Hepatocyte (in vitro differentiated cells): ENCODE measurements around the gene ERC2. TPM values are rescaled to one million over a fixed set of nuclear protein-coding genes. Genes with fewer than 3 reads are reported as not detected.

Experiments
- DNase-seq: peaks from one replicate; pipeline ENCODE4 v3.0.0-alpha.2; 2016; ENCODE audit warnings: low spot score
- H2AFZ ChIP-seq: fragments of 200-600 bp; sonication (generic); 2 replicates; pipeline ENCODE4 v1.6.0; 2016; ENCODE audit warnings: antibody characterized with exemption, mild to moderate bottlenecking
- H3K27ac ChIP-seq: fragments of 200-600 bp; sonication (generic); 2 replicates; pipeline ENCODE4 v1.5.1; 2016; ENCODE audit warnings: mild to moderate bottlenecking
- H3K27me3 ChIP-seq: fragments of 200-600 bp; sonication (generic); 2 replicates; pipeline ENCODE4 v1.6.1; 2016
- H3K36me3 ChIP-seq: fragments of 200-600 bp; sonication (generic); replicated peaks from 2 replicates; pipeline ENCODE4 v1.5.1; 2016; ENCODE audit warnings: low read depth; ENCODE audit not compliant: insufficient read depth
- H3K4me1 ChIP-seq: fragments of 200-600 bp; sonication (generic); 2 replicates; pipeline ENCODE4 v1.5.1; 2016; ENCODE audit warnings: mild to moderate bottlenecking, moderate library complexity; ENCODE audit not compliant: insufficient read depth
- H3K4me2 ChIP-seq: fragments of 200-600 bp; sonication (generic); 2 replicates; pipeline ENCODE4 v1.6.0; 2016
- H3K4me3 ChIP-seq: fragments of 200-600 bp; sonication (generic); 2 replicates; pipeline ENCODE4 v1.5.1; 2016; ENCODE audit warnings: mild to moderate bottlenecking
- H3K79me2 ChIP-seq: fragments of 200-600 bp; sonication (generic); 2 replicates; pipeline ENCODE4 v1.6.0; 2017; ENCODE audit warnings: mild to moderate bottlenecking
- H3K9me2 ChIP-seq: fragments of 200-600 bp; sonication (generic); replicated peaks from 2 replicates; pipeline ENCODE4 v1.6.0; 2017; ENCODE audit warnings: mild to moderate bottlenecking; ENCODE audit not compliant: insufficient read depth
- H3K9me3 ChIP-seq: fragments of 200-600 bp; sonication (generic); 2 replicates; pipeline ENCODE4 v1.5.1; 2016; ENCODE audit warnings: low read depth, mild to moderate bottlenecking
- H4K20me1 ChIP-seq: fragments of 200-600 bp; sonication (generic); 2 replicates; pipeline ENCODE4 v1.6.0; 2016; ENCODE audit warnings: mild to moderate bottlenecking; ENCODE audit not compliant: insufficient read depth, poor library complexity, severe bottlenecking
- CTCF ChIP-seq: fragments of 200-600 bp; sonication (generic); IDR thresholded peaks from 2 replicates; pipeline ENCODE4 v1.5.1; 2016; ENCODE audit warnings: antibody characterized with exemption, mild to moderate bottlenecking; ENCODE audit not compliant: poor library complexity
- EZH2 ChIP-seq: fragments of 200-600 bp; sonication (generic); IDR thresholded peaks from 2 replicates; pipeline ENCODE4 v1.6.1; 2016; ENCODE audit warnings: antibody characterized with exemption, mild to moderate bottlenecking, borderline replicate concordance
- EZH2phosphoT487 ChIP-seq: fragments of 200-600 bp; sonication (generic); IDR thresholded peaks from one replicate; pipeline ENCODE4 v1.6.1; 2018; ENCODE audit warnings: antibody characterized with exemption, mild to moderate bottlenecking, low read depth, moderate library complexity; ENCODE audit not compliant: unreplicated experiment, severe bottlenecking
- WGBS: methylation state at CpG from one replicate; pipeline ENCODE4 v1.1.6; 2016; ENCODE audit warnings: low lambda C conversion rate; ENCODE audit errors: missing lambda C conversion rate; 5-methylcytosine and 5-hydroxymethylcytosine counted together
- polyA plus RNA-seq: library from polyadenylated mRNA; unstranded; fragments of >200 nt; fragmentation: Nextera tagmentation; extraction: Ambion mirVana; gene quantifications from 2 replicates; pipeline ENCODE4 v1.2.1, GENCODE V29; 2016
- total RNA-seq: library from RNA; depleted of rRNA; stranded (reverse); fragments of >200 nt; gene quantifications from 2 replicates; pipeline ENCODE4 v1.2.3, GENCODE V29; 2014

Gene ERC2
- total and polyA plus RNA-seq, 2 experiments from 2014 or later = 1.2 to 5.3 TPM

- DNase-seq = no peak
Measured at GRCh38 chr3:55719508-55719907, 748.8 kb downstream of the ERC2 start.

GRCh38 chr3:55719006-55719405, 749.3 kb downstream of the ERC2 start:
- Histone ChIP-seq H3K27me3 (peaks cover 4% of the 10 kb centered on the region), H4K20me1 (no peaks in the 10 kb centered on the region), H3K4me3 (no peak overlapping the region), H3K36me3 (no peaks in the 10 kb centered on the region), H3K27ac (no peak overlapping the region), H3K9me3 (no peaks in the 10 kb centered on the region), H3K79me2 (no peaks in the 10 kb centered on the region), H2AFZ (no peak overlapping the region), H3K4me2 (no peak overlapping the region), H3K4me1 (peaks cover 6% of the 10 kb centered on the region), H3K9me2 (no peaks in the 10 kb centered on the region)
- DNase-seq = no peak
- WGBS = 85% methylated on average over 3 of the region's 3 CpGs
- TF ChIP-seq EZH2 (no peak), CTCF (no peak), EZH2phosphoT487 (no peak)

More at GRCh38 chr3:55719508-55719907, 748.8 kb downstream of the ERC2 start:
- H3K27ac ChIP-seq = no peak overlapping the region
- H3K27me3 ChIP-seq = peaks cover 4% of the 10 kb centered on the region
- no peak overlapping the region for H2AFZ ChIP-seq
- no peaks in the 10 kb centered on the region for H3K9me3 ChIP-seq
- peaks cover 6% of the 10 kb centered on the region for H3K4me1 ChIP-seq
- H3K4me3 ChIP-seq = no peak overlapping the region
- no peaks in the 10 kb centered on the region for H3K9me2 ChIP-seq
- no peak overlapping the region for H3K4me2 ChIP-seq
- H3K36me3 ChIP-seq = no peaks in the 10 kb centered on the region
- H3K79me2 ChIP-seq = no peaks in the 10 kb centered on the region
- no peaks in the 10 kb centered on the region for H4K20me1 ChIP-seq
- TF ChIP-seq EZH2 (no peak), EZH2phosphoT487 (no peak), CTCF (no peak)

DNA sequence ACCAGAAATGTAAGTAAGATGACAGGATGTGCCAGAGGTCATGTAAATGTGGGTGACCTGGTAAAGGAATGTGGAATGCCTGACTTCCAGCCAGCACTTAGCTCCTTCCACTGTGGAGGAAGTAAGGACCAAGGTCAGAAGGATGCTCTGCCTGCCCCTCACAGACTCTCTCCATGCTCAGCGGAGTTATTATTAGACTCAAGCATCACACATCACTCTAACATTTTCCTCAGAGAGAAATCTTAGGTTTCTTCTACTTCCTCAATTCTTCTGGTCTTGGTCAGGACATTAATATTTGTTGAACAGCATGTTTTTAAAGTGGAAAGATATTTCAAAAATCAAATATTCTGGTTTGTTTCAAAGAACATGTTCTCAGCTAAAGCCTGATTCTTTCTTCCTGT, 749.7 kb downstream of the ERC2 start:
- no peak for DNase-seq
- Histone ChIP-seq H3K27ac (no peak overlapping the region), H3K4me2 (no peak overlapping the region), H3K4me3 (no peak overlapping the region), H3K4me1 (peaks cover 6% of the 10 kb centered on the region), H3K27me3 (peaks cover 6% of the 10 kb centered on the region), H4K20me1 (no peaks in the 10 kb centered on the region), H3K9me2 (no peaks in the 10 kb centered on the region), H3K79me2 (no peaks in the 10 kb centered on the region), H3K9me3 (no peaks in the 10 kb centered on the region), H2AFZ (no peak overlapping the region), H3K36me3 (no peaks in the 10 kb centered on the region)
- TF ChIP-seq CTCF = no peak
- no peak for TF ChIP-seq EZH2
- 94% methylated on average over 1 of the region's 1 CpG for WGBS

DNA sequence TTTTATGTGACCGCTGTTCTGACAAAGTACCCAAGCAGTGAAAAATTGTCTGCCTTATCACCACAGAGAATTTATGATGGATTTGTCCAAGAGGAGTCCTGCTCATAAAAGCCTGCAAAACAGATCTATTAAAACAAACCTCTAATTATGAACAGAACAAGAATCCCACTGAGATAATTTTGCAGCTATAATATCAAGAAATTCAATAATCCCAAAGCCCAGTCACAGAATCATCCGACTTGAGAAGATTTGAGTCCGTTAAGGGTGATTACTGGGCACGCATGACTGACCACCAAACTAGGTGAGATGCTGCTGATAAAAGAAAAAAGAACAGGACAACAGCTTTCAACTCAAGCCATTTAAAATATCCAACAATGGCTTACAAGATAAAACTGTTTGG, 750.2 kb downstream of the ERC2 start:
- Histone ChIP-seq H3K4me3 (no peak overlapping the region), H3K4me2 (no peak overlapping the region), H3K79me2 (no peaks in the 10 kb centered on the region), H3K27ac (no peak overlapping the region), H3K36me3 (no peaks in the 10 kb centered on the region), H3K9me2 (no peaks in the 10 kb centered on the region), H4K20me1 (no peaks in the 10 kb centered on the region), H3K27me3 (peaks cover 7% of the 10 kb centered on the region), H3K9me3 (no peaks in the 10 kb centered on the region), H2AFZ (no peak overlapping the region), H3K4me1 (peaks cover 6% of the 10 kb centered on the region)
- TF ChIP-seq CTCF = no peak
- no peak for TF ChIP-seq EZH2phosphoT487
- TF ChIP-seq EZH2 = no peak
- WGBS = 68% methylated on average over 4 of the region's 4 CpGs
- DNase-seq = no peak
